ENCODE data around the gene SRGAP1.

DNA sequence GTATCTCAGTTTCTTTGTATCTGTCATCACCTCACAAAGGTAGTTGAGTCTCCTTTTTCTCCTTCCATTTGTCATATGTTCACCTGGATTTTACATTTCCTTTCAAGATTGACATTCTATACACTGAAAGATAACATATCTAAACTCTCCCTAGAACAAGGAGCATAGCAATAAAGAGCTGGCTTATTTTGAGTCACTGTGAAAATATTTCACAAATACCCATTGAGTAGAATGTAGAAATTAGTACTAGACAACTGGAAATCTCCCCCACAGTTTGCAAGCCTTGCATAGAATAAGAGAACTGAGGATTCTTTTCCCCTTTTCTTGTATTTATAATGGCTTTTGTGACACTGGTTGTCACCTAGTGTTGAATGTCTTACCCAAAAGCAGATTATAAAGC lies 266.4 kb downstream of the SRGAP1 start:
- TF ChIP-seq, protein P1, sequence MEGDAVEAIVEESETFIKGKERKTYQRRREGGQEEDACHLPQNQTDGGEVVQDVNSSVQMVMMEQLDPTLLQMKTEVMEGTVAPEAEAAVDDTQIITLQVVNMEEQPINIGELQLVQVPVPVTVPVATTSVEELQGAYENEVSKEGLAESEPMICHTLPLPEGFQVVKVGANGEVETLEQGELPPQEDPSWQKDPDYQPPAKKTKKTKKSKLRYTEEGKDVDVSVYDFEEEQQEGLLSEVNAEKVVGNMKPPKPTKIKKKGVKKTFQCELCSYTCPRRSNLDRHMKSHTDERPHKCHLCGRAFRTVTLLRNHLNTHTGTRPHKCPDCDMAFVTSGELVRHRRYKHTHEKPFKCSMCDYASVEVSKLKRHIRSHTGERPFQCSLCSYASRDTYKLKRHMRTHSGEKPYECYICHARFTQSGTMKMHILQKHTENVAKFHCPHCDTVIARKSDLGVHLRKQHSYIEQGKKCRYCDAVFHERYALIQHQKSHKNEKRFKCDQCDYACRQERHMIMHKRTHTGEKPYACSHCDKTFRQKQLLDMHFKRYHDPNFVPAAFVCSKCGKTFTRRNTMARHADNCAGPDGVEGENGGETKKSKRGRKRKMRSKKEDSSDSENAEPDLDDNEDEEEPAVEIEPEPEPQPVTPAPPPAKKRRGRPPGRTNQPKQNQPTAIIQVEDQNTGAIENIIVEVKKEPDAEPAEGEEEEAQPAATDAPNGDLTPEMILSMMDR (IDR thresholded peaks at IDR 0.05; ENCODE audit: borderline replicate concordance, extremely low read depth, low read length, poor library complexity, severe bottlenecking): no peak
- TF ChIP-seq EZH2 (IDR thresholded peaks at IDR 0.05; ENCODE audit: borderline replicate concordance, low read depth, low read length, severe bottlenecking): no peak

Data from DND-41 (cell line).